GM19351 (cell line): ENCODE results near the gene ZNF101.

Experiments used
- ATAC-seq: cut with Tn5 transposase; IDR thresholded peaks from one replicate; pipeline ENCODE4 v1.9.1; 2021; ENCODE audit warnings: mild to moderate bottlenecking, moderate library complexity; ENCODE audit not compliant: unreplicated experiment

The ZNF101 gene

DNA sequence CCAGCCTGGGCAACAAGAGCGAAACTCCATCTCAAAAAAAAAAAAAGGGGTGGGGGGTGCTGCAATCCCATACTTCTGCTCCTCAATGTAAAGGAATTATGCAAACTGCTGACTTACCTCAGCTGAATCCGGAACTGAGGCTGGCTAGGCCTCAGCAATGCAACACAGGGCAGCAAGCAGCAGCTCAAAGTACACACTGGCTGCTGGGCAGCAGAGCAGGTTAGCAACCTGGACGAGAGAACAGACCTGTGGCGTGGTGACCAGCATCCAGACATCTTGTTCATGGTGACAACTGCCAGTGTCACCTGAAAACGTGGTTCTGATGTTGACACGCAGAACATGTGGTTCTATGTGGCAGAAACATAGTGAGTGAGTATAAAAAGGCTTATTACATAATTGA lies 36.2 kb downstream of the ZNF101 start:
- no peak for ATAC-seq

DNA sequence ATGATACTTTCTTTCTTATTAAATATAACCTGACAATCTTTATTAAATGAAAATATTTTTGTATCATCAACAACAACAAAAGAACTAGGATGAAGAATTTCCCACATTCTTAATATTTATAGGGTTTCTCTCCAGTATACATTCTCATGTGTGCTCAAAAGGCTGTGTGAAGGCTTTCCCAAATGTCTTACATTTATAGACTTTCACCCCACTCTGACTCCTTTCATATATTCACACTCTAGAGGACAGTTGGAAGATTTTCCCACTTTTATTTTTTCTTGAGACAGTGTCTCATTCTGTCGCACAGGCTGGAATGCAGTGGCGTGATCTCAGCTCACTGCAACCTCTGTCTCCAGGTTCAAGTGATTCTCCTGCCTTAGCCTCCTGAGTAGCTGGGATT lies 41.9 kb downstream of the ZNF101 start:
- no peak for ATAC-seq

DNA sequence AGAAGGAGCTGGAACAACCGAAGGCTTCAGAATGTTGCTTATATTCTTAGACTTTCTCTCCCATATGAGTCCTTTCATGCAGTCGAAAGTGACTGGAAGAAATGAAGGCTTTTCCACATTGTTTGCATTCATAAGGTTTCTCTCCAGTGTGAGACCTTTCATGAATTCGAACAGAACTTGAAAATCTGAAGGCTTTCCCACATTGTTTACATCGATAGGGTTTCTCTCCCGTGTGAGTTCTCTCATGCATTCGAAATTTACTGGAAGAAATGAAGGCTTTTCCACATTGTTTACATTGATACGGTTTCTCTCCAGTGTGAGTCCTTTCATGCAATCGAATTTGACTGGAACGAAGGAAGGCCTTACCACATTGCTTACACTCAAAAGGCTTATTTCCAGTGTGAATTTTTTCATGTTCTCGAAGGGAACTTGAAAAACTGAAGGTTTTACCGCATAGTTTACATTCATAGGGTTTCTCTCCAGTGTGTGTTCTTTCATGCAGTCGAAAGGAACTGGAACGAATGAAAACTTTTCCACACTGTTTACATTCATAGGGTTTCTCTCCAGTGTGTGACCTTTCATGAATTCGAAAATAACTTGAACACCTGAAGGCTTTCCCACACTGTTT lies 42.8 kb downstream of the ZNF101 start:
- ATAC-seq, result no peak

DNA sequence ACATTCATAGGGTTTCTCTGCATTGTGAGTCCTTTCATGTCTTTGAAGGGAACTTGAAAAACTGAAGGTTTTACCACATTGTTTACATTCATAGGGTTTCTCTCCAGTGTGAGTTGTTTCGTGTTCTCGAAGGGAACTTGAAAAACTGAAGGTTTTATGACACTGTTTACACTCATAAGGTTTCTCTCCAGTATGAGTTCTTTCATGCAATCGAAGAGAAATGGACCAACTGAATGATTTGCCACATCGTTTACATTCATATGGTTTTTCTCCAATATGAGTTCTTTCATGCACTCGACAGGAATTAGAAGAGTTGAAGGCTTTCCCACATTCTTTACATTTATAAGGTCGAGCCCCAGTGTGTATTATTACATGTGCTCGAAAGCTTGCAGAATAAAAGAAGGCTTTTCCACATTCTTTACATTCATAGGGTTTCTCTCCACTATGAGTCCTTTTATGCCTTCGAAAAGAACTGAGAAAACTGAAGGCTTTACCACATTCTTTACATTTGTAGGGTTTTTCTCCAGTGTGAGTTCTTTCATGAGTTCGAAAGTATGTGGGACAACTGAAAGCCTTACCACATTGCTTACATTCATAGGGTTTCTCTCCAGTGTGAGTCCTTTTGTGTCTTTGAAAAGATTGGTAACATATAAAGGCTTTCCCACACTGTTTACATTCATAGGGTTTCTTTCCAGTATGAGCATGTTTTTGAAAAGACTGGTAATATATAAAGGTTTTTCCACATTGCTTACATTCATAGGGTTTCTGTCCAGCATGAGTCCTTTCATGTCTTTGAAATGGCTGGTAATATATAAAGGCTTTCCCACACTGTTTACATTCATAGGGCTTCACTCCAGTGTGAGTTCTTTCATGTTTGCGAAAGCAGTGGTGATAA lies 43.5 kb downstream of the ZNF101 start:
- ATAC-seq, result no peak

DNA sequence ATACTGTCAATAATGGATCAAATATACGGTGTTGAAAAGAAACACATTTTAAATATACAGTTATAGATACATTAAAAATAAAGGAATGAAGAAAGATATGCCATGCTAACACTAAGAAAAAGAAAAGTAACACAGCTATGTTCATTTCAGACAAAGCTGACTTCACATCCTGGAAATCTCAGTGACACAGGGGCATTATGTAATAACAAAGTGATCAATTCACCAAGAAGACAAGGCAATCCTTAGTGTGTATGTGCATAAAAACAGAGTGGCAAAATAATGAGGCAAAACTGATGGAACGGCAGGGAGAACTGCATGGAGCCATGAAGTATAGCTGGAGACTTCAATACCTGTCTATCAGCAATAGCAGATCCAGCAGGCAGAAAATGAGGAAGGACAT lies 51.2 kb downstream of the ZNF101 start:
- ATAC-seq, result no peak

DNA sequence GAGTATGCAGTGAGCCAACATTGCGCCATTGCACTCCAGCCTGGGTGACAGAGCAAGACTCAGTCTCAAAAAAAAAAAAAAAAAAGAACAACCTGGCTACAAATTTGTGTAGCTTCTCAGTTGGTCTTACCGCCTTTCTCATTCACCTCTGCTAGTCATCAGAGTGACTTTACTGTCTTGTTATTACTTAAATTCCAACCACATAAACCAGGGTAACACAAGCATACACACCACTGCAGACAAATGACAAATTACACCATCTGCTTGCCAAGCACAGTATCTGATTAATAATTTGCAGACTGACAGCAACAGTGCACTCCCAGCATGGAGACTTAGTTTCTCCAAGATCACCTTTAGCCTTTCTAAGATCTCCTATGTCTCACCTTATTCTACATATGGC lies 53.3 kb downstream of the ZNF101 start:
- ATAC-seq, result no peak

DNA sequence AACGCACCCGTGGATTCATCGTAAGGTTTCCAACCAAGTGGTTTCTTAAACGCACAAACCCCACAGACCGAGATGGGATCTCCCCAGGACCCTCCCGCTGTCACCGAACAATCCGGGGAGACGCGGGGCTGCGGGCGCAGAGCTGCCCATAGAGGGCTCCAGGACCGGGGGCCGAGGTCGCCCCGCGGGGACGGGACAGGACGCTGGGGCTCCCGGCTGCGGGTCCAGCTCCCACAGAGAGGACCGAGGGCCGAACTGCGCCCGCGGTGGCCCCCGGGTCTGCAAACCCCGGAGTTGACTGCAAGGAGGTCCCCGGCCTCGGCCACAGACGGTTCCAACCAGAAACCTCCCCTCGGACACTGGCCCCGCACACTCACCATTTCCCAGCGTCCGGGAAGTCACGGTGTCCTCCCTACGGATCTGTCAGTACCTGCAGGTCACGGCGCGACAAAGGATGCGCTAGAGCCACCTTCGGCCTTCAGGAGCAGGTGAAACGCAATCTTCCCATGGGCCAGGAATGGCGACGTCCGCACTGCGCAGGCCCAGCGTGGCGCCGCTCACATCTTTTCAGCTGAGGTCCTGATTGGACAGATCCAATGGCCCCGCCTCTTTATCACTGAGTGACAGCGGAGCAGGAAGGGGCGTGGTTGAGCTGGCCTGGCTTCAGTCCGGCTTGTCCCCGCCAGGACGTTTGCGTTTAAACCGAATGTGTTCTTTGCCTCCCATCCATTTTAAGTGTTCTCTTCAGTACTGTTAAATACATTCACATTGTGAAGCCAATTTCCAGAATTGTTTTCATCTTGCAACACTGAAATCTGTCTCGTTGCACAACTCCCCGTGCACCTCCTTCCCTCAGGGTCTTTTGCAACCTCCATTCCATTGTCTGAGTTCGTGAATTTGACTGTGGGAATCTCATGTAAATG lies 64.2 kb downstream of the ZNF101 start, which contains the start of gene ZNF14:
Gene ZNF14 (minus strand): TSS at position 534 of the 923 bp plus-strand sequence. CDS start 154 bp downstream, at position 380.
- peak; percentile 99 for ATAC-seq
